ENCODE data around the gene ARVCF. TPM values are rescaled to one million over a fixed set of nuclear protein-coding genes. Genes with fewer than 3 reads are reported as not detected.

ARVCF gene
- total and polyA plus RNA-seq, 9 of the 15 experiments (the other 6 are each of a cell fraction or from before 2014, with no cell fraction given) = 0.03 to 97.4 (median 15.6) TPM

DNA sequence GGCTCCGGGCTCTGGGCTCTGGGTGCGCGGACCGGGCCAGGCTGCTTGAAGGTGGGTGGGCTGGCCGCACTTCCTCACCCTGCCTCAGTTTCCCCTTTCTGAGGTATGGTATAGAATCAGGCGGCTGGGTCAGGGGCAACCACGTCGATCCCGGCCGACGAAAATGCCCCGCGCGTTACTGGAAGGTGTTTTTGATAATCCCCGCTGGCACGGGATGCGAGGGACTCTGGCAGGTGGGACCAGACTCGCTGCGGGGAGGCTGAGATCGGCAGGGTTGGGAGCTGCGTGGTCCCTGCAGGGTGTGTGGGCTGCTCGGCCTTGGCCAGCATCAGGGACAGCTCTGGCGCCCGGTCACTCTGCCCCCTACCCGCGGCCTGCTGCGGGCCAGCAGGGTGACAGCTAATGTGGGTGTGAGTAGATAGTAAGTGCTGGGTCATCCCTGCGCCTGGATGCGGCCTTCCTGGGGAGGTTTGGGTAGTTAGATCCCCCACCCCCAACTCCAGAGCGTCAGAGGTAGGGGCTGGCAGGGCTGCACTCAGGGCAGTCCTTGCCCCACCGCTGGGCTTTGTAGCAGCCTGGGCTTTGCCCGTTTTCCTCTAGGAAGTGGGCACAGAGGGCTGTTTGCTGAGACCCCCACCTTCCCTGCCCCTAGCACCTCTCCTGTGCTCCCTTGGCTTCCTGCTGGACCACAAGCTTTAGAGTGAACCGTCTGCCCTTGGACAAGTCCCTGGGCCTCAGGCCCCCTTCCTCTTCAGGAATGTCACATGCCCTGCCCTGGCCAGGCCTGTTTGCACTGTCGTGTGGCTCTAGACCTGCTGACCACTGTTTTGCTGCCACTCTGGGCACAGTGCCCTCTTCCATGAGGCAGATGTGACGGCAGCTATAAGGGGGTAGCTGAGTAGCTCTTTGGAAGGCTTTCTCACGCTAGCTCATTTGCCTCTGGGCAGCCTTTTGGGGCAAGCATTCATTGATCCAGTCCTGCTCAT, 4.9 kb upstream of the ARVCF start (continued):
- TF ChIP-seq PHTF2 (CRISPR knock-in tag; IDR thresholded peaks at IDR 0.05) (0 out of 2 replicates have a peak, but pooled peaks have one; percentile 41), YY1 (IDR thresholded peaks at IDR 0.05; ENCODE audit: borderline replicate concordance in 1 of 3, control insufficient read depth in 1 of 3, extremely low read depth in 1 of 3, insufficient read depth in 3 of 3, insufficient read length in 1 of 3, insufficient replicate concordance in 2 of 3, low read depth in 1 of 3, low read length in 2 of 3) (peak in 1 of 3 experiments; percentile 14), HDAC3 (IDR thresholded peaks at IDR 0.05; ENCODE audit: borderline replicate concordance, partially characterized antibody) (no peak), RHOXF2B (CRISPR knock-in tag; conservative IDR thresholded peaks at IDR 0.05) (peak; percentile 94), TAF9B (IDR thresholded peaks at IDR 0.05; ENCODE audit: partially characterized antibody) (no peak), NBN (IDR thresholded peaks at IDR 0.05; ENCODE audit: low read depth) (no peak), C11orf30 (IDR thresholded peaks at IDR 0.05; ENCODE audit: low read depth) (no peak), OTX1 (CRISPR knock-in tag; IDR thresholded peaks at IDR 0.05) (peak; percentile 49), KDM2B (CRISPR knock-in tag; IDR thresholded peaks at IDR 0.05) (peak; percentile 97), SPI1 (IDR thresholded peaks at IDR 0.05; ENCODE audit: borderline replicate concordance, low read depth, low read length) (peak; percentile 33; the same call in 1 of the 2 replicates), HDAC6 (IDR thresholded peaks at IDR 0.05; ENCODE audit: low read depth, low read length) (peak; percentile 52; the same call in 1 of the 2 replicates), GATA2 (CRISPR knock-in tag; IDR thresholded peaks at IDR 0.05) (no peak), TEAD2 (tag; IDR thresholded peaks at IDR 0.05) (peak; percentile 33; the same call in 1 of the 2 replicates), ZNF780A (CRISPR knock-in tag; IDR thresholded peaks at IDR 0.05) (no peak), HOXB6 (CRISPR knock-in tag; IDR thresholded peaks at IDR 0.05; ENCODE audit: borderline replicate concordance) (no peak; the same call in 1 of the 2 replicates)
- TF ChIP-seq, protein P1, sequence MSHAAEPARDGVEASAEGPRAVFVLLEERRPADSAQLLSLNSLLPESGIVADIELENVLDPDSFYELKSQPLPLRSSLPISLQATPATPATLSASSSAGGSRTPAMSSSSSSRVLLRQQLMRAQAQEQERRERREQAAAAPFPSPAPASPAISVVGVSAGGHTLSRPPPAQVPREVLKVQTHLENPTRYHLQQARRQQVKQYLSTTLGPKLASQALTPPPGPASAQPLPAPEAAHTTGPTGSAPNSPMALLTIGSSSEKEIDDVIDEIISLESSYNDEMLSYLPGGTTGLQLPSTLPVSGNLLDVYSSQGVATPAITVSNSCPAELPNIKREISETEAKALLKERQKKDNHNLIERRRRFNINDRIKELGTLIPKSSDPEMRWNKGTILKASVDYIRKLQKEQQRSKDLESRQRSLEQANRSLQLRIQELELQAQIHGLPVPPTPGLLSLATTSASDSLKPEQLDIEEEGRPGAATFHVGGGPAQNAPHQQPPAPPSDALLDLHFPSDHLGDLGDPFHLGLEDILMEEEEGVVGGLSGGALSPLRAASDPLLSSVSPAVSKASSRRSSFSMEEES (CRISPR knock-in tag; IDR thresholded peaks at IDR 0.05) = peak; percentile 44
- TF ChIP-seq, protein P2, sequence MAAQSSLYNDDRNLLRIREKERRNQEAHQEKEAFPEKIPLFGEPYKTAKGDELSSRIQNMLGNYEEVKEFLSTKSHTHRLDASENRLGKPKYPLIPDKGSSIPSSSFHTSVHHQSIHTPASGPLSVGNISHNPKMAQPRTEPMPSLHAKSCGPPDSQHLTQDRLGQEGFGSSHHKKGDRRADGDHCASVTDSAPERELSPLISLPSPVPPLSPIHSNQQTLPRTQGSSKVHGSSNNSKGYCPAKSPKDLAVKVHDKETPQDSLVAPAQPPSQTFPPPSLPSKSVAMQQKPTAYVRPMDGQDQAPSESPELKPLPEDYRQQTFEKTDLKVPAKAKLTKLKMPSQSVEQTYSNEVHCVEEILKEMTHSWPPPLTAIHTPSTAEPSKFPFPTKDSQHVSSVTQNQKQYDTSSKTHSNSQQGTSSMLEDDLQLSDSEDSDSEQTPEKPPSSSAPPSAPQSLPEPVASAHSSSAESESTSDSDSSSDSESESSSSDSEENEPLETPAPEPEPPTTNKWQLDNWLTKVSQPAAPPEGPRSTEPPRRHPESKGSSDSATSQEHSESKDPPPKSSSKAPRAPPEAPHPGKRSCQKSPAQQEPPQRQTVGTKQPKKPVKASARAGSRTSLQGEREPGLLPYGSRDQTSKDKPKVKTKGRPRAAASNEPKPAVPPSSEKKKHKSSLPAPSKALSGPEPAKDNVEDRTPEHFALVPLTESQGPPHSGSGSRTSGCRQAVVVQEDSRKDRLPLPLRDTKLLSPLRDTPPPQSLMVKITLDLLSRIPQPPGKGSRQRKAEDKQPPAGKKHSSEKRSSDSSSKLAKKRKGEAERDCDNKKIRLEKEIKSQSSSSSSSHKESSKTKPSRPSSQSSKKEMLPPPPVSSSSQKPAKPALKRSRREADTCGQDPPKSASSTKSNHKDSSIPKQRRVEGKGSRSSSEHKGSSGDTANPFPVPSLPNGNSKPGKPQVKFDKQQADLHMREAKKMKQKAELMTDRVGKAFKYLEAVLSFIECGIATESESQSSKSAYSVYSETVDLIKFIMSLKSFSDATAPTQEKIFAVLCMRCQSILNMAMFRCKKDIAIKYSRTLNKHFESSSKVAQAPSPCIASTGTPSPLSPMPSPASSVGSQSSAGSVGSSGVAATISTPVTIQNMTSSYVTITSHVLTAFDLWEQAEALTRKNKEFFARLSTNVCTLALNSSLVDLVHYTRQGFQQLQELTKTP (IDR thresholded peaks at IDR 0.05; ENCODE audit: low read depth in 1 of 2, partially characterized antibody in 2 of 2) = no peak
- TF ChIP-seq, protein P3, sequence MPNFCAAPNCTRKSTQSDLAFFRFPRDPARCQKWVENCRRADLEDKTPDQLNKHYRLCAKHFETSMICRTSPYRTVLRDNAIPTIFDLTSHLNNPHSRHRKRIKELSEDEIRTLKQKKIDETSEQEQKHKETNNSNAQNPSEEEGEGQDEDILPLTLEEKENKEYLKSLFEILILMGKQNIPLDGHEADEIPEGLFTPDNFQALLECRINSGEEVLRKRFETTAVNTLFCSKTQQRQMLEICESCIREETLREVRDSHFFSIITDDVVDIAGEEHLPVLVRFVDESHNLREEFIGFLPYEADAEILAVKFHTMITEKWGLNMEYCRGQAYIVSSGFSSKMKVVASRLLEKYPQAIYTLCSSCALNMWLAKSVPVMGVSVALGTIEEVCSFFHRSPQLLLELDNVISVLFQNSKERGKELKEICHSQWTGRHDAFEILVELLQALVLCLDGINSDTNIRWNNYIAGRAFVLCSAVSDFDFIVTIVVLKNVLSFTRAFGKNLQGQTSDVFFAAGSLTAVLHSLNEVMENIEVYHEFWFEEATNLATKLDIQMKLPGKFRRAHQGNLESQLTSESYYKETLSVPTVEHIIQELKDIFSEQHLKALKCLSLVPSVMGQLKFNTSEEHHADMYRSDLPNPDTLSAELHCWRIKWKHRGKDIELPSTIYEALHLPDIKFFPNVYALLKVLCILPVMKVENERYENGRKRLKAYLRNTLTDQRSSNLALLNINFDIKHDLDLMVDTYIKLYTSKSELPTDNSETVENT (CRISPR knock-in tag; IDR thresholded peaks at IDR 0.05) = peak; percentile 62

All from K562 (cell line).